DND-41 (cell line): ENCODE results near the gene ATXN7L1.

Source experiments
- CTCF ChIP-seq: IDR thresholded peaks from 2 replicates; pipeline ENCODE4 v1.5.1; 2012; ENCODE audit warnings: borderline replicate concordance, low read length, moderate library complexity, mild to moderate bottlenecking; ENCODE audit not compliant: poor library complexity, severe bottlenecking; ENCODE audit errors: extremely low read depth
- EZH2 ChIP-seq: IDR thresholded peaks from 3 replicates; pipeline ENCODE4 v1.6.1; 2012; ENCODE audit warnings: borderline replicate concordance, low read depth, mild to moderate bottlenecking, moderate library complexity, low read length, inconsistent platforms; ENCODE audit not compliant: severe bottlenecking

GRCh38 chr7:105796365-105796764, 80.0 kb downstream of the ATXN7L1 start:
- TF ChIP-seq CTCF (no peak), EZH2 (no peak)
